ENCODE measurements around the gene PRKCQ. TPM values are rescaled to one million over a fixed set of nuclear protein-coding genes. Genes with fewer than 3 reads are reported as not detected.
A peak's percentile ranks its signal among the peaks of the same experiment; 100 is the strongest.

PRKCQ gene
- total RNA-seq, 1 donor from 2014 or later: 2.1 TPM

GRCh38 chr10:6386346-6386745 is 193.7 kb downstream of the PRKCQ start:
- no peaks in the 10 kb centered on the region for H3K27me3 ChIP-seq (ENCODE audit: insufficient read depth, low read length)
- H3K36me3 Mint-ChIP-seq (ENCODE audit: low read depth, unreplicated experiment): peaks cover 3% of the 10 kb centered on the region
- H3K79me2 ChIP-seq (ENCODE audit: insufficient read depth, low read length): no peaks in the 10 kb centered on the region
- H3K27ac Mint-ChIP-seq (ENCODE audit: unreplicated experiment): no peak overlapping the region
- H2AFZ ChIP-seq (ENCODE audit: low read depth, low read length): no peak overlapping the region
- H3K4me3 ChIP-seq (ENCODE audit: insufficient read depth, low read depth, low read length): no peak overlapping the region
- H4K20me1 ChIP-seq (ENCODE audit: insufficient read depth, low read length): no peaks in the 10 kb centered on the region
- H3K4me2 ChIP-seq (ENCODE audit: low read length): no peak overlapping the region
- DNase-seq (ENCODE audit: low read depth) (no peak), FAIRE-seq (no peak)
- H3K9me3 Mint-ChIP-seq (ENCODE audit: unreplicated experiment): peaks cover 2% of the 10 kb centered on the region
- H3K9ac ChIP-seq (ENCODE audit: low read length): no peak overlapping the region
- H3K9me3 ChIP-seq (ENCODE audit: insufficient read depth, low read depth, low read length): no peaks in the 10 kb centered on the region
- no peaks in the 10 kb centered on the region for H3K36me3 ChIP-seq (ENCODE audit: insufficient read depth, low read length)
- H3K27me3 Mint-ChIP-seq (ENCODE audit: low read depth, unreplicated experiment): no peaks in the 10 kb centered on the region
- no peak overlapping the region for H3K27ac ChIP-seq (ENCODE audit: low read depth, low read length)
- H3K4me1 ChIP-seq (ENCODE audit: insufficient read depth, low read length): peaks cover 15% of the 10 kb centered on the region
- peaks cover 18% of the 10 kb centered on the region for H3K4me1 Mint-ChIP-seq (ENCODE audit: low read depth, unreplicated experiment)
- no peak overlapping the region for H3K4me3 Mint-ChIP-seq (ENCODE audit: unreplicated experiment)
- TF ChIP-seq CTCF (IDR thresholded peaks at IDR 0.05; ENCODE audit: insufficient read depth, low read depth, low read length) (no peak), EZH2 (IDR thresholded peaks at IDR 0.05; ENCODE audit: insufficient read depth, low read length) (no peak)

DNA sequence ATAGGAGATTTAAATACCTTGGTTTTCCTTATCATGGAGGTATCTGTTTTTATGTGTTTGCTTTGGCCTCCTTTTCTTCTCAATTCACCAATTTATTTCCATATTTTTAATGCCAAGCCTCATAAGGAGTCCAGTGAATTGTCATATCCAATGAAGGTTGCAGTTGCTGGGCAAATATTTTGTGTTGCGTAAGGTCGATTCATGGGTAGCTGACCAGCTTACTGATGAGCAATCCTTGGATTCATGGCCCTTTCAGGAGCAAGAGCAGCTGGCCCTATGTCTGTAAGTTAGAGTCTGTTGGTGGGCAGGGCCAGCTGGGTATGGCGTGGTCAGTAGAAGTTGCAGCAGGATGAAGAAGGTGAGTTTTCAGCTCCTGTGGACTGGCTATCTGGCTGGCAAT is 194.4 kb downstream of the PRKCQ start:
- Mint-ChIP-seq H3K9me3 (ENCODE audit: unreplicated experiment) (peaks cover 9% of the 10 kb centered on the region), H3K27ac (ENCODE audit: unreplicated experiment) (no peak overlapping the region), H3K4me1 (ENCODE audit: low read depth, unreplicated experiment) (peaks cover 18% of the 10 kb centered on the region), H3K36me3 (ENCODE audit: low read depth, unreplicated experiment) (peaks cover 6% of the 10 kb centered on the region), H3K4me3 (ENCODE audit: unreplicated experiment) (no peak overlapping the region), H3K27me3 (ENCODE audit: low read depth, unreplicated experiment) (no peaks in the 10 kb centered on the region)
- DNase-seq (ENCODE audit: low read depth) (peak; percentile 18), FAIRE-seq (no peak)
- no peaks in the 10 kb centered on the region for H3K9me3 ChIP-seq (ENCODE audit: insufficient read depth, low read depth, low read length)
- H3K9ac ChIP-seq (ENCODE audit: low read length): no peak overlapping the region
- no peak overlapping the region for H3K4me3 ChIP-seq (ENCODE audit: insufficient read depth, low read depth, low read length)
- no peaks in the 10 kb centered on the region for H3K27me3 ChIP-seq (ENCODE audit: insufficient read depth, low read length)
- H3K4me1 ChIP-seq (ENCODE audit: insufficient read depth, low read length): peaks cover 15% of the 10 kb centered on the region
- no peak for TF ChIP-seq EZH2 (IDR thresholded peaks at IDR 0.05; ENCODE audit: insufficient read depth, low read length)
- TF ChIP-seq CTCF (IDR thresholded peaks at IDR 0.05; ENCODE audit: insufficient read depth, low read depth, low read length): no peak
- no peaks in the 10 kb centered on the region for H3K36me3 ChIP-seq (ENCODE audit: insufficient read depth, low read length)
- no peaks in the 10 kb centered on the region for H3K79me2 ChIP-seq (ENCODE audit: insufficient read depth, low read length)
- no peak overlapping the region for H3K27ac ChIP-seq (ENCODE audit: low read depth, low read length)
- H3K4me2 ChIP-seq (ENCODE audit: low read length): no peak overlapping the region
- H4K20me1 ChIP-seq (ENCODE audit: insufficient read depth, low read length): no peaks in the 10 kb centered on the region
- H2AFZ ChIP-seq (ENCODE audit: low read depth, low read length): no peak overlapping the region

DNA sequence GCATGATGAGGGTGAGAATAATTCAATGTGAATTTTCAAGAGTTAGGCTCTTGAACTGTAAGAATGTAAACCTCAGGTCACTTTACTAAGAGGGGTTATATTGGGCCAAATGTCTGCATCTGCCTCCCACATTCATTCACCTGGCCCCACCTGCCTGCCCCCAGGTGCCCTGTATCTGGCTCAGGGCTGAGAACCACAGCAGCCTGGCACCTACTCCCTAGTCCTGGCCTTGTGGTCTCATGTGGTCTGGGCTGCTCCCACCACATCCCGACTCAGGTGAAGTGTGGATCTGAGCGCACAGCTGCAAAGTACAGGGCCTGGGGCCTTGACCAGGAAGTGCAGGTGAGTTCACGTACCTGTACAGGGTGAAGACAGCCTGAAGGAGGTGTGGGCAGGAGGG is 195.2 kb downstream of the PRKCQ start:
- no peaks in the 10 kb centered on the region for H3K79me2 ChIP-seq (ENCODE audit: insufficient read depth, low read length)
- Mint-ChIP-seq H3K9me3 (ENCODE audit: unreplicated experiment) (peaks cover 15% of the 10 kb centered on the region), H3K36me3 (ENCODE audit: low read depth, unreplicated experiment) (peaks cover 6% of the 10 kb centered on the region), H3K27ac (ENCODE audit: unreplicated experiment) (no peak overlapping the region), H3K4me3 (ENCODE audit: unreplicated experiment) (no peak overlapping the region), H3K27me3 (ENCODE audit: low read depth, unreplicated experiment) (no peaks in the 10 kb centered on the region), H3K4me1 (ENCODE audit: low read depth, unreplicated experiment) (peaks cover 18% of the 10 kb centered on the region)
- DNase-seq (ENCODE audit: low read depth) (no peak), FAIRE-seq (no peak)
- H3K27ac ChIP-seq (ENCODE audit: low read depth, low read length): no peak overlapping the region
- no peaks in the 10 kb centered on the region for H3K36me3 ChIP-seq (ENCODE audit: insufficient read depth, low read length)
- no peaks in the 10 kb centered on the region for H4K20me1 ChIP-seq (ENCODE audit: insufficient read depth, low read length)
- no peak overlapping the region for H3K9ac ChIP-seq (ENCODE audit: low read length)
- H3K4me2 ChIP-seq (ENCODE audit: low read length): no peak overlapping the region
- no peaks in the 10 kb centered on the region for H3K27me3 ChIP-seq (ENCODE audit: insufficient read depth, low read length)
- no peak overlapping the region for H2AFZ ChIP-seq (ENCODE audit: low read depth, low read length)
- no peak overlapping the region for H3K4me3 ChIP-seq (ENCODE audit: insufficient read depth, low read depth, low read length)
- peaks cover 15% of the 10 kb centered on the region for H3K4me1 ChIP-seq (ENCODE audit: insufficient read depth, low read length)
- H3K9me3 ChIP-seq (ENCODE audit: insufficient read depth, low read depth, low read length): peaks cover 7% of the 10 kb centered on the region
- no peak for TF ChIP-seq CTCF (IDR thresholded peaks at IDR 0.05; ENCODE audit: insufficient read depth, low read depth, low read length)
- no peak for TF ChIP-seq EZH2 (IDR thresholded peaks at IDR 0.05; ENCODE audit: insufficient read depth, low read length)
